Hematopoietic multipotent progenitor cell treated with erythropoietin and hydrocortisone succinate and interleukin-3 and kit ligand, for 6 days (in vitro differentiated cells): ENCODE measurements around the gene FAM3B.
A peak's percentile ranks its signal among the peaks of the same experiment; 100 is the strongest.

Experiments
- DNase-seq: peaks from one replicate; pipeline ENCODE4 v3.0.0-alpha.2; 2015

The FAM3B gene

DNA sequence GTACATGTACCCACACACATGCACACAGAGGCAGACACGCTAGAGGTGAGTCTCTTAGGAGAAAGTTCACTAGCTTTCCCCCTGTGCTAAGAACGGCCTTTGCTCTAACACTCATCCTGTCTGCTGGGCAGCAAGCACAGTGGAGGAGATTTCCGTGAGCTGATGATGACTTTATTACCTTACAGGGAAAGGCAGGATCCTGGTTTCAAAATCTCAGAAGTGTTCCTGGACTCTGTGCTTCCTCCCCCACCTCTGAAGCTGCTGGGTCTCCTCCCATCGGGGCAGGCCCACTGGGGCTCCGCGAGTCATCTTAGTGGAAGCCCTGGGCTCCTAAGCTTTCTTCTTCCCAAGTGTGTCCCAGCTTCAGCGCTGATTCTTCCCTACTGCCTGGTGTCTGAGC lies 2.7 kb downstream of the FAM3B start:
- no peak for DNase-seq

DNA sequence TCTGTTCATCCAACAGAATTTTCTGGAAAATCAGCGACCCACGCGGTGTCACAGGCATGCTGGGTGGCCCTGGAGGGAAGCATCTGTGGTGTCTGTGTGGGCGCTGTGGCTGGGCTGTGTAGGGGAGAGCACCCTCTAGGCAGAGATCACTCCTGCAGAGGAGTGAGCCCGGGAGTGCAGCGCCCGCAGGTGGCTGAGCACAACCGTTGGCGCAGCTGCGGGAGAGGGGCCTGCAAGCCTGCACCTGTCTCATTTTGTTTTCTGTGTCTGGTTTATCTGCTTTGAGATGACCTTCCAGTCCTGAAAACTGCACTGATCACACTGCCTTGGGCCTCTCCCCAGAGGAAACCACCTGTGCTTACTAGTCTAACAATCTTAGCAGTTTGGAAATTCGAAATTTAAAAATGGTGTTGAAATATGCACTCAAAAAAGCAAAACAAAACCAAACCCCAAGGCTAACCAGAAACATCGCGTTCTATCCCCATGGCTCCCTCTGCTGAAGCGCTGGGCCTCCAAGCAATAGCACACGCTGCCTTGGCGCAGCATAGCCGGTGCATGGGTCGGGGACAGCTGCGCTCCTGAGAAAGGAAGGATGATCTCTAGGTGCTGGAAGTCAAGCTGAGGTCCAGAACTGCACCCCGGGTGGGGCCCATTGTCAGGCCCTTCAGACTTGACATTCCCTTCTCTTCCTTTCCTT lies 4.8 kb downstream of the FAM3B start:
- DNase-seq, result no peak

DNA sequence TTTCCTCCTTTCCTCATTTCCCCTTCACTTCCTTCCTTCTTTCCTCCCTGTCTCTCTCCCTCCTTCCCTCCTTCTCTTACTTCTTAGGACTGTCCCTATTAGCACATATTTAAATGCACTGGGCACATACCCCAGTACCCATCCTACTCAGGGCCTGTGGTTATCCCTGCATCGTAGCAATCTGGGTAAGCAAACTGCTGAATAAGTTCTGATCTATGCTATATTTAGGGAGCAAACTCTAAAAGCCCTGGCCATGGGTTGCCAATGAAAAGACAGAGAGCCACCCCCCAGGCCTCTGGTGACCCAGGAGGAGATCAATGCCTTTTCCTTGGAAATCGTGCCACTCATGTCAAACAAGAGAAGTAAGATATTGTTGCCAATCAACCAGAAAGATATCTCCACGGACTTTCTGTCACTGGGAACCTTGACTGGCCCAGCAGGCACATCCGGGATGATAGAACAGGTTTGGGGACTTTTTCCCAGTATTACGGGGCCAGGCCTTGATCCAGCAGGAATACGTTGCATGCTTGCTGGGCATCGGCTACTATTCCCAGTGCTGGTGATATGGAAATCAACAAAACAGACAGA lies 5.4 kb downstream of the FAM3B start:
- no peak for DNase-seq

DNA sequence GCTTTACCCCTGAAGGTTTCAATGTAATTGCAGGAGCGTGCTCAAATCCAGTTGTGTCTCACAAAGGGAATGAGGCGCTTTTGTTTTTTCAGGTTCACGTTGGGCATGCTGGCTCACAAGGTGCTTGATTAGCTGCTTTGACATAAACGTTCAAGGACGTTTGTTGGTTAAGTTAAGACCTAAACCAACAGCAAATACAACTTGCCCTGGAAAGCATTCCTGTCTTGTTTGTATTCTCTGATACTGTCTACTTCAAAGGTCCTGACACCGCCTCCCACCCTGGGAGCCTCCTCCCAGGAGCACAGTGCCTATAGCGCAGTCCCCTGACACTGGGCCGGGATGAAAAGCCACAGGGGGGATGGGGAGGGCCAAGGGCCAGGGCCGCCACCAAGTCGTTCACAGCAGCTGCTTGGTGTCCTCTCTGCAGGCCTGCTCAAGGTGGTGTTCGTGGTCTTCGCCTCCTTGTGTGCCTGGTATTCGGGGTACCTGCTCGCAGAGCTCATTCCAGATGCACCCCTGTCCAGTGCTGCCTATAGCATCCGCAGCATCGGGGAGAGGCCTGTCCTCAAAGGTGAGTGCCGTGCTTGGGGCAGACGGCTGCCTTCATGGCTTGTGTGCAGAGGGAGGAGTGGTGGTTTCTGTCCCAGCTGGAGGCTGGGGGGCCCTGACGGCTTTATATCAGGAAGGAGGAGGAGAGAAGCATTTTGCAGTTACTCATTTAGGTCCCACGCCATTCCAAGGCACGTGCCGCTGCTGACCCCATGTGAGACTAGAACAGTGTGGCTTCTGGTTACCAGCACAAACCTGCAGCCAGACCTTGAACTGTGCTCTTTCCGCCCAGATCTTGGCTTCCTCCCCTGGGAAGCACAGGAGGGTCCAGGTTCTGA lies 6.1 kb downstream of the FAM3B start:
- no peak for DNase-seq

DNA sequence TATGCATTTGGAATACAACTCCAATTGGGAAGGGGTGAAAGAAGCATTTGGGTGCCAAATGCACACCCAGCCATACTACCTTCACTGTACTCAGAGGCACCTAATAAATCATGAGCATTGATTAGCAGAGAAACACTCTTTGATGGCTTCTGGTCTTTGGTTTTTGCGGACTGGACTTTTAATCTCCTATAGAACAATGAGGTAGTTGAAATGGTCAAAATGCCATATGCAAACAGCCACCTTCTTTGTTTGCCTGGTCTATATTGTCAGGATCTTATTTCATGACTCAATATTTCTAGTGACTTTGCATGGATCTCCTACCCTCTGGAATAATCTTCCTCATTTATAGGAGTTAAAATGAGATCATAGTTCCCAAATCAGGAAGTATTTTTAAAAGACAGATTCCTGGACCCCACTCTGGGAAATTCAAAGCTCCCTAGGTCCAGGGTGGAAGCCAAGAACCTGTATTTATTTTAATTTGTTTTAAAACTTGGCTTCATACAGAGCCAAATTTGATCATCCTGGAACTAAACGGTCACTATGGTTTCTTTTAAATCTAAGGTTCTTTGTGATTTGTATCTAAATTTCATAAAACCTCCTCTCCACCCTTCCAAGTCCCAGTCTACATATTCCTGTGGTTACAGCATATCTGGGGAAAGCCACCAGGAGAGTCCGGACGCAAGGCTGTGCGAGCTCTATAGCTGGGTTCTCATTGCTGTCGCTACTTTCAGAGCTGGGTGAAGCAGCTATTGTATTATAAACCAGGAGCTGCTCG lies 8.7 kb downstream of the FAM3B start:
- no peak for DNase-seq

DNA sequence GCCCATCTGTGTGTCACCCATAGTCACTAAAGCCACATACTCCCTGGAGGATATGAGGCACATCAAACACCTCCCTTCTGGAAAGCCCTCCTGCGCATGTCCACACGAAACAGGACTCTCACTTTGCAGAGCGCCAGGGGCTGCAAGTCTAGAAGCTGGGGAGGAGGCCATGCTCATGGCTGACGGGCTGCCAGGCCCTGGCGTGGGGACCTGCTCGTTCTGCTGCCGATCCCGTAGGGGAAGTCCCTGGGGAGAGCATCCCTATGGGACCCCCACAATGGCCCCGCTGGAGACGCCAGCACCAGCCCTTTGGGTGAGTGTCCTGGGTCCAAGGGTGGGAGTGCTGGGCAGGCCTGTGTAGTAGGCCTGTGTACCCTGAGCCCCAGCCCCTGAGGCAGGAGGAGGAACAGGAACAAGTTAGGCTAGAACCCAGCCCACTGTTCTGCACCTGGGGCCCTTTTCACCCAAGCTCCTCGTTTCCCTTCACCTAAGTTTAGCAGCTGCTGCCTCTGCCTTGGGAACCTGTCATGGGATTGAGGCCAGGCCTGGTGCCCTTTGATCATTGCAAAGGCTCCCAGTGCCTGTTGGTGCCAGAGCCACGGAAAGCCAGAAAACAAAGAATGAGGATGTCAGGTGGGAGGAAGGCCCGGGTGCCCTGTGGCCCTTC lies 9.9 kb downstream of the FAM3B start:
- no peak for DNase-seq

DNA sequence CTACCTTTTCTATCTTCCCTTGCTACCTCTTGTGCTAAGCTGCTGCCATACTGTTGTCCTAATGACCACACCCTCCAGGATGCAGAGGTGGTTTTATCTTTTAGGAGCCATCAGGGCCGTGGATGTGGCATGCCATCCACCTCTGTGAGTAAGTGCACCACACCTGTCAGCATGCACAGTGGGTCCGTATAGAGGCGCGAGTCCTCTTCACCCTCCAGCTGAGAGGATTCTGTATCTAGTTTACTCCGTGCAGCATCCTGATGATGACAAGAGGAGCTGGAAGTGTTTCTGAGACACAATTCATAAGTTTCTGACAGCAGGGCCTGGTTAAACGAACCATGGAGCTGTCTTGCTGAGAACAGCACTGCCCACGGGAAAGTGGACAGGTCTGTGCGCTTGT lies 11.2 kb downstream of the FAM3B start:
- DNase-seq, result no peak

DNA sequence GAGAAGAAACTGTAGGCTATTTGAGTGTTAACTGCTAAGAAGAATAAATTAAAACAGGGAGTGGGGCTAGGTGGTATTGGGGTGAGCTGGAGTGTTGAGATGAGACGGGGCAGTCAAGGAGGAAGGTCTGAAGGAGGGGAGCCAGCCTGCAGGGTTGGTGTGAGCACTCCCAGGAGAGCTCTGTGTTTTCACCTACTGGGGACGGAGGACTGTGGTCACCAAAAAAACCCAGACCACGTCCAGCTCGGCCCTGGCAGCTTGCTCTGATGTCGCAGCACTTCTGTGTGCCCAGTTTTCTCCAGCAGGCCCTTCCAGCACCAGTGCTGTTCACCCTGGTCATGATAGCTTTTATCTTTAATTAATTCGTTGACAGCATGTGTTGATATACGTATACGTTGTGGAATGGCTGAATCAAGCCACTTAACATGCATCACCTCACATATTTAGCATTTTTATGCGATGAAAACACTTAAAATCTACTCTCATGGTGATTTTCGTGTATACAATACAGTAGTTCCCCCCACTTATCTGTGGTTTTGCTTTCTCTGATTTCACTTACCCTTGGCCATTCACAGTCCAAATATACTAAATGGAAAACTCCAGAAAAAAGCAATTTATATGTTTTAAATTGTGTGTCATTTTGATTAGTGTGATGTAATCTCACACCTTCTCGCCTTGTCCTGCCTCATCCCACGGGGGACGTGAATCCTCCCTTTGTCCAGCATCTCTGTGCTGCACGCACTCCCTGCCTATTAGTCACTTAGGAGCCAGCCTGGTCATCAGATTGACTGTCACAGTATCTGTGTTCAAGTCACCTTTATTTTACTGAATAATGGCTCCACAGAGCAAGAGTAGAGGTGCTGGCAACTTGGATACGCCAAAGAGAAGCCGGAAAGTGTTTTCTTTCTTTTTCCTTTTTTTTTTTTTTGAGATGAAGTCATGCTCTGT lies 12.3 kb downstream of the FAM3B start:
- no peak for DNase-seq

DNA sequence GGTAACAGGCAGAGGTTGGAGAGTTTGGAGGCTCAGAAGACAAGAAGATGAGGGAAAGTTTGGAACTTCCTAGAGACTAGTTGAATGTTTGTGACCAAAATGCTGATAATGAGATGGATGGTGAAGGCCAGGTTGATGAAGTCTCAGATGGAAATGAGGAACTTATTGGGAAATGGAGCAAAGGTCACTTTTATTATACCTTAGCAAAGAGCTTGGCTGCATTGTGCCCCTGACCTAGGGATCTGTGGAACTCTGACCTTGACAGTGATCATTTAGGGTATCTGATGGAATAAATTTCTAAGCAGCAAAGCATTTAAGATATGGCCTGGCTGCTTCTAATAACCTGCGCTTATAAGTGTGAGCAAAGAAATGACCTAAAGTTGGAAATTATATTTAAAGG lies 17.2 kb downstream of the FAM3B start:
- DNase-seq, result no peak

DNA sequence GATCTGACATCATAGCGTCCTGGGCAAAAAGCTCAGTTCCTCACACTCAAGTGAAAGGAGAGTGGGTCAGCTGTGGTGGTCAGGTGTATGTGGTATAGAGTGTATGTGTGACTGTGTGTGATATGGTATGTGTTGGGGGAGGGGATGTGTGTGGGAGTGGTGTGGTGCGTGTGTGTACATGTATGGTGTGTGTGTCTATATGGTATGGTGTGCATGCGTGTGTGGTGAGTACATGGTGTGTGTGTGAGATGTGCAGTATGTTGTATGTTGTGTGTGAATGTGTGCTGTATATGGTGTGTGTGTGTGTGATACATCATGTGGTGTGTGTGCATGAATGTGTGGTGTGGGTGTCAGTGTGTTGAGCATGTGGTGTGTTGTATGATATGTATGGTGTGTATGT lies 20.9 kb downstream of the FAM3B start:
- DNase-seq, result no peak

DNA sequence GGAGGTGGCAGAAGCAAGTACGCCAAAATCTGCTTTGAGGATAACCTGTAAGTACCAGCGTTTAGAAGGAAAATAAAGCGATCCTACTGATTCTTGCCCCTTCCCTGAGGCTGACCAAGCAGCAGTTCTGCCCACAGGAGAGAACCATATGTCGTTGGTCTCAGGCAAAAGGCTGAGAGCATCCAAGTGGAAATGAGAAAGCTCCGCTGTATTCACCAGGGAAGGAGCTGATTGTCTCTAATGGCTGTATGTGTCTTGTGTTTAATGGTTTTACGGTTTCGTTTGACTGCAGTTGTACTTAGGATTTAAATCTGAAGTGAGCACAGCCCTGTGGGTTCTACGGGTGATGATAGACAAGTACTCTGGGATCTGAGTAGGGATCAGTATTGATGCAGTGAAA lies 21.9 kb downstream of the FAM3B start:
- DNase-seq, result no peak

DNA sequence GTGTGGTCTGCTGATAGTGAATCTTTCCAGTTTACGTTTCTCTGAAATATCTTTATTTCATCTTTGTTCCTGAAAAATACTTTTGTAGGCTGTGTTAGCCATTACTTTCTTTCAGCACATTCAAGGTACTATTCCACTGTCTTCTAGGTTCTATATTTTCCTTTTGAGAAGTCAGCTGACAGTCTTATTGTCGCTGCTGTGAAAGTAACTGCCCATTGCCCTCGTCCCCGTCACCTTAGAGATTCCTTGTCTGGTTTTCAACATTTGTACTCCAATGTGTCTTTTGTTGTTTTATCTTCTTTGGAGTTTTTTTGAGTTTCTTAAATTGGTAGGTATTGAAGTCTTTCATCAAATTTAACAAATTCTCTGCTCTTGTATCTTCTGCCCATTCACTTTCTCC lies 25.4 kb downstream of the FAM3B start:
- no peak for DNase-seq

DNA sequence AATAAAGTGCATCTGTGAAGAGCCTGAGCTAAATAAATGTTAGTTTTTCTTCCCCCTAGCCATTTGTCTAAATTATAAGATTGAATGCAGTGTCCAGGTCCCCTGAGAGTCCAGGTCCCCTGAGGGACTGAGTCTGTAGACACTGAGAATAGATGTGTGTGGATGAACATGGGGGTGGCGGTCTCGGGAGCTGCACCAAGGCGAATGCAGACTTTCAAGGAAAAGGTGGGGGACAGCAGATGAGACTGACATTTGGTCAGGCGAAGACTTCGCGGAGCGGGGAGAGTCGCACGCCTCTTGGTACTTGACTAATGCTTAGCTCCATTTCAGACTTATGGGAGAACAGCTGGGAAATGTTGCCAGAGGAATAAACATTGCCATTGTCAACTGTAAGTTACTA lies 27.5 kb downstream of the FAM3B start:
- no peak for DNase-seq

DNA sequence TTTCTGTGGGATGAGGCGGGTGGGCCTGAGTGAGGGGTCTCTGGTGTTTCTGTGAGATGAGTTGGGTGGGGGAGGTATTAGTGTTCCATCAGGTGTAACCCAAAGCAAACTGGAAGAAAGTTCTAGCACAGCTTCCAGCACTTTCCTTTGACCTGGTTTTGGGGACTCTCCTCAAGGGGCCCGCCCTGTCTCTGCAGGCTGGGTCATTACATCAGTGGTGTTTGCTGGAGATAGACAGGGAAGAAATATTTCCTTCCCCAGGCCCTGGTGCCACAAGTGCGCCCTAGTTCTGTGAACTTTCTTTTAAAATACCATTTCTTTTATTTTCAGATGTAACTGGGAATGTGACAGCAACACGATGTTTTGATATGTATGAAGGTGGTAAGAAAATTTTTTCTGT lies 28.8 kb downstream of the FAM3B start:
- DNase-seq, result no peak

DNA sequence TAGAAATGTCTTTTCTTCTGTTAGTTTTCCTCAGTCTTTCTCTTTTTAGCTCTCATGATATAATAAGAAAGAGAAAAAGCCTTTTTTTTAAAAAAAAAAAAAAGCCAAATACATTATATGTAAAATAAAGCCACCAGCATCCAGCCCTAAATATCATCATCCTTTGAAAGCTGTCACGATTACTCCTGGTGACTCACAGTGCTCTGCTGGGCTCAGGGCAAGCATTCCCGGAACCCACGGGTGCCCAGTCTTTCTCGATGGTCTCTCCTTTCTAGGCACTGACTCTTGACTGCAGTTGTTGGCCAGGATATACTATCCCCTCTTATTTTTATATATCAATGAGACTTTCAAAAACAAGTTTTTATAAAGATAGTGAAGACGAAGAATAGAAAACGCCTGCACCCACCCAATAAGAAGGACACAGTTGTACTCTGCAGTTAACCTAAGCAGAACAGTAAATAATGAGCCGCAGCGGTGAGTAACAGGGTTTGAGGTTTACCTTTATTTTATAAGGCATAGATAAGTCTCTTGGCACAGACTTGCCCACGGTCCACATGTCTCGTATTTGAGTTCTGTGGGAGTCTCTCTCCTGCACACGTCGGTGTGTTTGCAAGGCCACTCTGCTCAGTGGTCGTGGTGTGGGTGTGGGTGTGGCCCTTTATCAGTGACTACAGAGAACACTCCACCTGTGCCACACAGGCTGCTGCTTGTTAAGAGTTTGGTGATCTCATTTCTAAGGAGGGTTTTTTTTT lies 29.5 kb downstream of the FAM3B start:
- peak; percentile 56 for DNase-seq

DNA sequence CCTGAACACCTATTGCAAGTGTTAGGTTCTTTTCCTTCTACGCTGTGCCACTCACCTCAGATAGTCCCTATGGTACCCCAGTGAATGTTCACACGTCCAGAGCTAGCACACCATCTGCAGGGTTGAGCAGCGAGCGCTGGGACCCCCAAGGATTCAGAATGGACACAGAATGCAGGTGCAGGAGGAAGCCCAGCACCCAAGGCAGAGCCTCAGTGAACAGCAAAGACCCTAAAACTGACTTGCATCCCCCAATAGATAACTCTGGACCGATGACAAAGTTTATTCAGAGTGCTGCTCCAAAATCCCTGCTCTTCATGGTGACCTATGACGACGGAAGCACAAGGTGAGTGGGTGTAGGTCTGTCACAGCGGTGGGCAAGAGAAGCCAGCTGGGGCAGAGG lies 30.2 kb downstream of the FAM3B start:
- DNase-seq, result no peak

DNA sequence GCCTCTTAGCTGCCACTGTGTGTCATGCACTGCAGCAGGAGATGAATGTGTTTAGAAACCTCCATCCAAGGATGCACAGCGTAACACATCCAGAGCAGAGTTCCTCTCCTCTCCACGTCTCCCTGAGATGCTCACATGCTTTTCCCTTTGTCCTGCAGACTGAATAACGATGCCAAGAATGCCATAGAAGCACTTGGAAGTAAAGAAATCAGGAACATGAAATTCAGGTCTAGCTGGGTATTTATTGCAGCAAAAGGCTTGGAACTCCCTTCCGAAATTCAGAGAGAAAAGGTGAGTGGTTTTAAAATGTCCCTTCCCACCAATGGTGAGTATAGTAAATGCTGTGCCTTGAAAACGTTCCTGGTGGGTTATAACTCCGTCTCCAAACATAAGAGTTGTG lies 31.8 kb downstream of the FAM3B start:
- DNase-seq, result no peak

DNA sequence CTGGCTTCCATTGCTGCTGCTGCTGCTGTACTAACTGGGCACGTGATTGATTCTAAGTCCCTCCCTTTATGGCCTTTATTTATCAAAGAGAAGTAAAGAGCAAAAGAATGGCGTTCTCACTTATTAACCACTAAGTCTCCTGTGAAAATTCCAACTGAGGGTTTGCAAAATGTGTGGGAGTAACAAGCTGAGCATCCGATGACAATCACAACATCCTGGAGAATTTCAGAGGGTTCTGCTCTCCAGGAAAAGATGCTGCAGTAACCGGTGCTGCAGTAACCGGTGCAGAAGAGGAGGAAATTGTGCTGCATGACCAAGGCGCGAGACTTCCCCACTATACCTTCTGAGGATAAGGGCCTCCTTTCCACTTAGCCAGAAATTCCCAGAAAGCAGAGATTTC lies 32.5 kb downstream of the FAM3B start:
- no peak for DNase-seq

DNA sequence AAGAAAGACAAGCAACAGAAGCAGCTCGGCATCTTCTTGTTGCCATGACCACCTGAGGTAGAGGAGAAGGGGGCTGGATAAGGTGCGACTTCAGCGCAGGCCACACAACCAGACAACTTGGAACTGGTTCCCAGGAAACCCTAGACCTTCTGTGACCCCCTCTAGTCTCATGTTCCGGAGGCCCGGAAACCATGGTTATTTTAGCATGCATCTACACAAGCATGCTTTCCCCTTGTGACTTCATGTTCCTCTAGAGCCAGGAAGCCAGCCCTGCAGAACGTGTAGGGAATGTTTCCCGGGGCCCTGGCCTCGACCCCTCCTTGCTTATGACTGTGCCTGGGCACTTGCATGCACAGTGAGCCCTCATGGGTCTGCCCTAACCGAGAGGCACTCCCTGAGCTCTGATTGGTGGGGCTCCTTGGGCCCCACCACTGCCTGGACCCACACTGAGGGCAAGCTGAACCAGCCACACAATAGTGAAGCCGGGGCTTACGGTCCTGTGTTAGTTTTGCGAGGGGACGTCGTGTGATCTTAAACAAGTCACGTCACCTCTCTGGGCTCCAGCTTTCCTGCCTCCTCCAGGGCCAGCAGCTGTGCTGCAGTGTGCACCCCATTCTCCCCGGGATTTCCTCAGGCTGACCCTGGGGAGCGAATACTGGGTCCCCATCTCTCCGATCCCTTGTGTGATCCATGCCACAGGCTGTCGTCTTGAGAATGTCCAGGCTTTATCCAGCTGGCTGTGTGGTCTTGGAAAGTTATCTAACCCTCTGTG lies 33.2 kb downstream of the FAM3B start:
- DNase-seq, result no peak
